A673 (cell line): Measurements from ENCODE around the gene KRTAP4-7.

ENCODE experiments used
- CTCF ChIP-seq: fragments of 300-800, 200-600 bp; sonication (generic); conservative IDR thresholded peaks from 2 replicates; pipeline ENCODE4 v1.5.1; 2017; ENCODE audit warnings: low read depth, mild to moderate bottlenecking, antibody characterized with exemption, low read length, moderate library complexity, mixed read lengths
- EZH2 ChIP-seq: fragments of 200-600 bp; sonication (generic); IDR thresholded peaks from 2 replicates; pipeline ENCODE4 v1.6.1; 2017; ENCODE audit warnings: borderline replicate concordance, low read depth, mild to moderate bottlenecking, mixed read lengths, antibody characterized with exemption, low read length; ENCODE audit not compliant: poor library complexity, severe bottlenecking

- TF ChIP-seq EZH2, result no peak
- no peak for TF ChIP-seq CTCF
Observed at GRCh38 chr17:41064301-41064700, 19.6 kb upstream of the KRTAP4-7 start.
